Measurements from ENCODE around the gene DPF3. TPM values are rescaled to one million over a fixed set of nuclear protein-coding genes. Genes with fewer than 3 reads are reported as not detected.

The DPF3 gene
- total RNA-seq, 1 donor from 2014 or later = 2.7 TPM

- intact Hi-C loops (cut with micrococcal nuclease) = no loop called here
These were observed 236.5 kb downstream of the DPF3 start for GRCh38 chr14:72657214-72657921.

GRCh38 chr14:72653026-72653425 lies 240.9 kb downstream of the DPF3 start:
- intact Hi-C loops (cut with micrococcal nuclease) = no loop called here

GRCh38 chr14:72652179-72652578 lies 241.7 kb downstream of the DPF3 start:
- intact Hi-C loops (cut with micrococcal nuclease) = no loop called here

GRCh38 chr14:72651714-72652113 lies 242.2 kb downstream of the DPF3 start:
- intact Hi-C loops (cut with micrococcal nuclease) = no loop called here

GRCh38 chr14:72651081-72651480 lies 242.8 kb downstream of the DPF3 start:
- intact Hi-C loops (cut with micrococcal nuclease) = no loop called here

- intact Hi-C loops (cut with micrococcal nuclease) = no loop called here
These were observed 244.2 kb downstream of the DPF3 start for GRCh38 chr14:72649603-72650227.

GRCh38 chr14:72647782-72648181 lies 246.1 kb downstream of the DPF3 start:
- intact Hi-C loops (cut with micrococcal nuclease) = no loop called here

GRCh38 chr14:72646861-72647528 lies 246.9 kb downstream of the DPF3 start:
- intact Hi-C loops (cut with micrococcal nuclease) = no loop called here

- intact Hi-C loops (cut with micrococcal nuclease) = no loop called here
These were observed 248.2 kb downstream of the DPF3 start for GRCh38 chr14:72645706-72646105.

GRCh38 chr14:72644758-72645489 lies 249.0 kb downstream of the DPF3 start:
- intact Hi-C loops (cut with micrococcal nuclease) = no loop called here

- intact Hi-C loops (cut with micrococcal nuclease) = no loop called here
These were observed 249.9 kb downstream of the DPF3 start for GRCh38 chr14:72644038-72644437.

GRCh38 chr14:72643317-72643801 lies 250.5 kb downstream of the DPF3 start:
- intact Hi-C loops (cut with micrococcal nuclease) = no loop called here

GRCh38 chr14:72640911-72641485 lies 252.9 kb downstream of the DPF3 start:
- intact Hi-C loops (cut with micrococcal nuclease) = no loop called here

- intact Hi-C loops (cut with micrococcal nuclease) = no loop called here
These were observed 255.9 kb downstream of the DPF3 start for GRCh38 chr14:72638021-72638420.

GRCh38 chr14:72636871-72637270 lies 257.0 kb downstream of the DPF3 start:
- intact Hi-C loops (cut with micrococcal nuclease) = no loop called here

GRCh38 chr14:72636094-72636493 lies 257.8 kb downstream of the DPF3 start:
- intact Hi-C loops (cut with micrococcal nuclease) = no loop called here

- intact Hi-C loops (cut with micrococcal nuclease) = no loop called here
These were observed 258.9 kb downstream of the DPF3 start for GRCh38 chr14:72634691-72635616.

GRCh38 chr14:72633551-72633950 lies 260.4 kb downstream of the DPF3 start:
- intact Hi-C loops (cut with micrococcal nuclease) = no loop called here

GRCh38 chr14:72632727-72633126 lies 261.2 kb downstream of the DPF3 start:
- intact Hi-C loops (cut with micrococcal nuclease) = no loop called here

- intact Hi-C loops (cut with micrococcal nuclease) = no loop called here
These were observed 262.5 kb downstream of the DPF3 start for GRCh38 chr14:72631401-72631800.
